C1 segment of cervical spinal cord (tissue), 14 donors: ENCODE measurements around the gene ZSCAN23.
"Not testable (repeated sequence)": the region's sequence is repeated elsewhere in the genome, so short reads cannot be mapped to it uniquely, and the experiment has no call there.

Experiments used
- DNase-seq, 14 donors: peaks; one replicate each; lab custom pipeline; 2025; lab: John Stamatoyannopoulos, UW

ZSCAN23 gene

DNA sequence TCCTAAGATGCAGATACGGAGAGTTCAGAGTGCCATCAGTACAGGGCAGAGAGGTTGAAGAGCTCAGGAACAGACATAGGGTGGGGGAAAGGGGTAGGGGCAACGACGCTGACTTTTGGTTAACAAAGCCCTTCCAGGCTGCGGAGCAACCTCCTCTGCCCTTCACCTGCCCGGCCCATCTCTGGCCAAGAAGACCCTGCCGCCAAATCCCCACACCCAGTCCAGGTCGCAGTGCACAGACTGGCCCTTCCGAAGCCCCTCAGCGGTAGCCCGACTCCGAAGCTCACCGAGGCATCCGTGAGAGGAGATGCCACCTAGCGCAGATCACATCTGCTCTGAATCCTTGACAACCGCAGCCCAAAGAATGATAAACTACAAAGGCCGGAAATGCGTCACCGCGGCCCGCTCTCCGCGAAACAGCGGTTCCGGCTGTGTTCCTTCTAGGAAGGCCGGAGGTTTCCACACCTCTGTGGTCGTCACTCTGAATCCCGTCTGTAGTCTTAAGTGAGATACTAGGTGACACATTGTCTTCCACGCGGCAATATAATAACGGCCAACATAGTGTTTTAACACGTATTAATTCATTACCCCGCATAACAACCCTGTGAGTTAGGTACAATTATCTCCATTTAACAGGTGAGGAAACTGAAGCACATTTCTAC lies at the start of gene ZSCAN23:
TSS of gene ZSCAN23 (minus strand) at position 380 of the 662 bp plus-strand sequence. CDS start 7,225 bp downstream, outside the sequence.
- peak in 11 of 14 donors; percentile 2 to 78 (median 31) for DNase-seq

DNA sequence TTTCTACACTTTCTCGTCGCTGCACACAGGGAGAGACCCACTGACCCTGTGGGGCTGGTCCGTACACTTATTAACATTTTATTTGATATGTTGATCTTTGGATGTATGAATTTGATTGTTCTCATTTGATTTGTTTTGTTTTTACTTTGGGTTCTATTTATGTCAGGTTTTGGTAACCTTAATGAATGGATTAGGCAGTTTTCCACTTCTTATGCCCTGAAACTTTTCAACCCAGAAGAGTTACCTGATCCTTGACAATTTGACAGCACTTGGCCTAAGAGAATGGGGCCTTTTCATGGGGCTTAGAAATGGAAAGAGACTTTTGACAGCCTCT lies 48.7 kb upstream of the ZSCAN23 start:
- no peak for DNase-seq

DNA sequence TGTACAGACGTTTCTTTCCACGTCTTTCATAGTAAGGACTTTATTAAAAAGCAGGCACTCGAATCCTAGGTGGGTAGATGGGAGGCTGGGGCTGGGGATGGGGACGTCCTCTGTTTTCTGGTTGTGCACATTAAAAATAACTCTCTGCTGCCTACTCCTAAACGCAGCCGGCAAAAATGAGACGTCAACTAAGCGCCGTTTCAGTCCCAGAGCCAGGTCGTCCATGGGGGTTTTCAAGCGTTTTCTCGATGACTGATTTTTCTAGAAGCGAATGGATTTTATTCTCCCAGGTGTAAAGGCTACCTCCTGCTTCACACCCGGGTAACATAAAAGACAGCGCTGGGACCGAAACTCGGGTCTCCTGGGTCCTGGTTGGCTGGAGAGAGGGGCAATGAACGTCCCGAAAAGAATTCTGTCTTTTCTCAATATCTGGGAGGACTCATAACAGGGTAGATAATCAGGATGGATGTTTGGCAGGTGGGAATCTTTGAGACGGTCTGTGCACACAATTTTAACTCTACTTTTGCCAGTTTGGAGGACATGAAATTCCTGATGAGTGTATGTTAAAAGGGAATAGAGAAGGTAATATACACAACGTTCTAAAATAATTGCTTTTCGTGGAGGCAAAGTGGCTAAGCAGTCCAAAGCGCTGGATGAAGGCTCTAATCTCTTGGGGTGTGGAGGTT lies 47.1 kb upstream of the ZSCAN23 start:
- DNase-seq, result no peak

DNA sequence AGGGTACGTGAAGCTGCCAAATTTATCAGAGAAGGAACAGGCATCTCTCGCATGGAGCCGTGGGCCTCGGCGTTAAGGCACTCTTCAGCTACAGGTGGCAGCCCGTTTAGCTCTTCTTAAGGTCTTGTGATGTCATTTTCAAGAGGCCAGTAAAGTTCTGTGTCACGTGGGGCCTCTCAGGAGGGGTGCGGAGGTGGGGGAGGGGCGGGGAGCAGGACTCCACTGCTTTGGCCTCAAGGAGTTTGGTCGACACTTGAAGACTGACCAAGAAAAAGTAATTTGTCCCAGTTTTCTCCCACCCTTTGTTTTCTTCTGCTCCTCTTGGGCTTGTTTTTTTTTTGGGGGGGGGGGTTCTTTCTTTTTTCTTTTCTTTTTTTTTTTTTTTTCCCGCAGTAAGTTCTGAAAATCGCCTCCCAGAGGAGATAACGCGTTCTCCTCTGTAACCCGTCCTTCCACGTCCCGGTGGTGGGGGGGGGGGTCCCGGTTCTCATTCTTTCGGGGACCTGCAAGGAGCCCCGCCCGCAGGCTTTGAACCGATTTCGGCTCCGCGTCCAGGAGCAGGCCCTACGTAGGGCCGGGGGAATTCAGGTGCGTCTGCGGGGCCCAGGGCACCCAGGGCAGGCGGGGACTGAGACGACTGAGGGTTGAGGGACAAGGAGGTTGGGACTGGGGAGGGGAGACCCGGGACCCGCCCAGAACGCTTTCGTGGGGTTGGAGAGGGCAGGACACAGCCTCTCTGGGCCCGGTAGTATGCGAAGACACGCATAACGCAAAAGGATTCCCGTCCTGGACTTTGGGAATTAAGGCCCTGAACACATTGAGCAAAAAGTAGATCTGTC lies 46.3 kb upstream of the ZSCAN23 start:
- DNase-seq, result peak in 6 of 14 donors; percentile 1 to 9 (median 6)

DNA sequence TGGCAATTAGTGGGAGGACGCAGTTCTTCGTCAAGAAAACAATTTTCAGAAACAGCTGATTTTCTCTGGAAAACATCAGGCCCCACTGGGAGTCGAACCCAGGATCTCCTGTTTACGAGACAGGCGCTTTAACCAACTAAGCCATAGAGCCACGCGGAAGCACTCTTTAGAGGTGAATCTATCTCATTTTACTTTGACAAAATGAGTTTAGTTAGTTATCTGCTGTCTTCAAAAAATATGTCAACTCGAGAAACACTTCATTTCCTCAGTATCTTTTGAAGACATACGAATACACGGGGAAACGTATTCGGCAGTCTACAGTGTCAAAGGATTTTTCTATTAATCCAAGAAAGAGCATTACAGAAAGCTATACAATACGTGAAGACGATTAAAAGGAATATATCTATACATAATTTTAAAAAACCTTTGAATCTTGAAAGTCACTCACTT lies 45.6 kb upstream of the ZSCAN23 start:
- peak in 2 of 14 donors; percentile 1 to 5 for DNase-seq

DNA sequence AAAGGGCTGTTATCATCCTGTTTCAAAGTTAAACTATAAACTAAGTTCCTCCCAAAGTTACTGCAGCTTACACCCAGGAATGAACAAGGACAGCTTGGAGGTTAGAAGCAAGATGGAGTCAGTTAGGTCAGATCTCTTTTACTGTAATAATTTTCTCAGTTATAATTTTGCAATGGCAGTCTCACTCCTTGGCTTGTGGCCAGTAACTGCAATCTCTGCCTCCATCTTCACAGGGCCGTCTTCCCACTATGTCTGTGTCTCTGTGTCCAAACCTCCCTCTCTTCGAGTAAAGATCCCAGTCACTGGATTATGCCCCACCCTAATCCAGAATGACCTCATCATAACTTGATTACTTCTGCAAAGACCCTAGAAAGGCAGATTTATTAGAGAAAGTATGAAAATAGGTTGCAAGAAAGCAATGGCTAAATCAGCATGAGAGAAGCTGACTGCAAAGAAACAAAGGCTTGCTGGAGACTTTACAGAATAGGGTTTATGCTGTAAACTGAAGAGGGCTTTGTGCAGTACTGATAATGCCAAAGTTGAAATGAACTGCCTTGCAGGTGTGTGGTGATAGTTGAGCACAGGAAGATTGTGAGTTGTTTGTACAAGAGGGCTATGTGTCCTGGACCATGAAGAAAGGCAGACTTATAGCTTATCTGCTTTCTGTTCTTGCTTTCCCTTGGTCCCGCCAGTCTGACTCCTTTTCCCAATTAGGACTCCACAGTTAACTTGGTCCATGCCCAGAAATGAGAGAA lies 43.9 kb upstream of the ZSCAN23 start:
- no peak for DNase-seq

- no peak for DNase-seq
These were observed 43.2 kb upstream of the ZSCAN23 start for GRCh38 chr6:28486533-28486932.

DNA sequence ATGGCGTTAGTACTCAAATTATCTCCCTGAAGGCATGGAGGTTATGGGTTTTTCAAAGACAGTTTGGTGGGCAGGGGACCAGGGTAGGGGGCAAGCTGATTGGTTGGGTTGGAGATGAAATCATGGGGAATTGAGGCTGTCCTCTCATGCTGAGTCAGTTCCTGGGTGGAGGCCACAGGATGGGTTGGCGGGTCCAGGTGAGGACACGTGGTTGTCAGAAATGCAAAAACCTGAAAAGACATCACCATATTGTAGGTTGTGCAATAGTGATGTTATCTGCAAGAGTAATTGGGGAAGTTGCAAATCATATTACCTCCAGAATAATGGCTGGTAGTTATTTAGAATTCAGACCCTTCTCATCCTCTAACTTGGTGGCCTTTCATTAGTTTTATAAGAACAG lies 42.2 kb upstream of the ZSCAN23 start:
- DNase-seq, result no peak

DNA sequence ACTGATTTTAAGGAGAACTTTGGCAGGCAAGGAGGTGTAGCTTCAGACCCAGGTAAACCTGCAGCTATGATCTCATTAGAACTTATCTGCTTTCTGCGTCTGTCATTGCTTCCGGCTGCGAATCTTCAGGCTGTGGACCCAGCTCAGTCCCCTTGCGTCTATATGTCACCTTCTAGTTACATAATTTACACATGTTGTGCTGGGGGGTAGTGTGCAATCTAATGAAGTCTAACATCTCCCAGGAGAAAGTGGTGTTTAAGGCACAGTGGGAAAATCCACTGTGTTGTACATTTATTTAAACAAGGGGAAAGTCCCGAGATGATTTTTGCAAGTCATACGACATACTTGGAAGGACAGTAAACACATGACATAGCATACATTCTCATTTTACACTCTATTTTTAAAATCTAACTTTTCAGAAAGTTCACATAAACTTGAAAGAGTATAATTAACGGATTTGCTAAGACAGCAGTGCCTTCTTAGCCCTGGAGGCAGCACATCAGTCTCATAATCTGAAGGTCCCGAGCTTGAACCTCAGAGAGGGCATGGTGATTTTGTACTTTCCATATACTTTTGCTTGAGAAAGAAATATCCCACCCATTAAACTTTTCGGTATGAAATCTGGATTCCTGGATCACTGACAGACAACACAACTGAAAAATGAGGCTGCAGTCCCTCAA lies 37.1 kb upstream of the ZSCAN23 start:
- DNase-seq, result no peak

- DNase-seq, result no peak
These were observed 35.2 kb upstream of the ZSCAN23 start for GRCh38 chr6:28478518-28478917.

- DNase-seq, result peak in 1 of 14 donors; percentile 3
These were observed 31.3 kb upstream of the ZSCAN23 start for GRCh38 chr6:28474441-28475219.

DNA sequence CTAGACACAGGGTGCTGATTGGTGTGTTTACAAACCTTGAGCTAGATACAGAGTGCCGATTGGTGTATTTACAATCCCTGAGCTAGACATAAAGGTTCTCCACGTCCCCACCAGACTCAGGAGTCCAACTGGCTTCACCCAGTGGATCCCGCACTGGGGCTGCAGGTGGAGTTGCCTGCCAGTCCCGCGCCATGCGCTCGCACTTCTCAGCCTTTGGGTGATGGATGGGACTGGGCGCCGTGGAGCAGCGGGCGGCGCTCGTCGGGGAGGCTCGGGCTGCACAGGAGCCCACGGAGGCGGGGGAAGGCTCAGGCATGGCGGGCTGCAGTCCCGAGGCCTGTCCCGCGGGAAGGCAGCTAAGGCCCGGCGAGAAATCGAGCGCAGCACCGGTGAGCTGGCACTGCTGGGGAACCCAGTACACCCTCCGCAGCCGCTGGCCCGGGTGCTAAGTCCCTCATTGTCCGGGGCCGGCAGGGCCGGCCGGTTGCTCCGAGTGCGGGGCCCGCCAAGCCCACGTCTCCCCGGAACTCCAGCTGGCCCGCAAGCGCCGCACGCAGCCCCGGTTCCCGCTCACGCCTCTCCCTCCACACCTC lies 26.0 kb upstream of the ZSCAN23 start:
- not testable (repeated sequence) for DNase-seq

- no peak for DNase-seq
These were observed 24.8 kb upstream of the ZSCAN23 start for GRCh38 chr6:28468056-28468455.

DNA sequence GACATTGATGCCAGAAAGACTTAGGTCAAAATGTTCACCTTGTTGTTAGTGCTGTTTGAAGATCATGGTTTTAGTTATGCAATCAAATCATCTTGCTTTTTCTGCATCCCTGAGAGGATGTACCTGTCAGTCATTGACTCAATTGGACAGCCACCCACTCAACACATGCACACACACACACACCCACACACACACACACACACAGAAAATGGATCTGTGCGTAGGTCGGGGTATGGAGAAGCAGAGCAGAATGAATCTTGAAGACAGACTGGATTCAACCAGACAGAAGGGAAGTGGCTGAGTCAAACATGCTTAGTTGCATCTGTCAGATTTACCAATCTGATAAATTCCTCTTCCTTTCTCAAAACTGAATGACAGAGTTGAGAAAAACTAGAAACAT lies 19.1 kb upstream of the ZSCAN23 start:
- DNase-seq, result no peak

DNA sequence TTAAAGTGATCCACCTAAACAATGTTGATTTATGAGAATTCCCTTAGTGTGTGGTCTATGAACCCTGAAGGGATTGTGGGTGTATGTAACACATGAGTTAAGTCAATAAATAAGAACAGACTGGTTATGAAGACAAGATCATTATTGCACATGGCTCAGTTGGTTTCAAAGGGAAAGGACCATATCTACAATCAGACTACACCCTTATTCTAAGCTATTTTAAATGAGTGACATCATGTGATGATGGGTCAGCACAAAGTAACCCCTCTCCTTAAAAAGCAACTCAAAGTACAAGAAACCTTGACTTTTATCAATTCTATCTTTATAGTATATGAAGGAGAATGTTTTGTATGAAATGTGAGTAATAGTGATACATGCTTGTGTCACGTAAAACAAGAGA lies 15.3 kb upstream of the ZSCAN23 start:
- no peak for DNase-seq

DNA sequence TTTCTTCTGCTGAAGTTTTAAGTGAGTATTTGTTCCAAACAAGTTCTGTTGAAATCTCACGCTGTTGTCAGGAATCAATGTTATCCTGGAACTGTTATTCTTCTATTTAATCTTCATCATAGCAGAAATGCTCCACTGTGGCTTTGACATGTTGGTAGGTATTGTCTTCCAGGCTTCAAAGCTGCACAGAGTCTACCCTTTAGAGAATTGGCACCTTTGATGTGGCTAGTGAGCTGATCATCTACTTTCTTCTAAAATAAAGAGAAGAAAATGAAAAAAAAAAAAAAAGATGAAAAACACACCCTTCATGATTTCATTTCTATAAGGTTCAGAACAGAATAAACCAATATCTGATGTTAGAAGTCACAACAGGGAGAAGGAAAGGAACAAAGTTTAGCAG lies 5.8 kb upstream of the ZSCAN23 start:
- DNase-seq, result no peak

GRCh38 chr6:28447512-28447906 lies 4.2 kb upstream of the ZSCAN23 start:
- not testable (repeated sequence) for DNase-seq

GRCh38 chr6:28446818-28447511 lies 3.7 kb upstream of the ZSCAN23 start:
- no peak for DNase-seq

GRCh38 chr6:28444759-28445158 lies 1.5 kb upstream of the ZSCAN23 start:
- not testable (repeated sequence) for DNase-seq
